GM12875 (cell line): ENCODE measurements around the gene TMEM132D.

ENCODE experiments used
- H3K4me3 ChIP-seq: one replicate; pipeline ENCODE4 v1.5.1; 2011; ENCODE audit warnings: low read depth, low read length, control low read depth
- TF ChIP-seq, protein P1 (sequence below): IDR thresholded peaks from 2 replicates; pipeline ENCODE4 v1.5.1; 2011; ENCODE audit warnings: low read depth, mild to moderate bottlenecking, control low read depth, inconsistent platforms, low read length, moderate library complexity, borderline replicate concordance; ENCODE audit not compliant: insufficient read depth

Gene TMEM132D

DNA sequence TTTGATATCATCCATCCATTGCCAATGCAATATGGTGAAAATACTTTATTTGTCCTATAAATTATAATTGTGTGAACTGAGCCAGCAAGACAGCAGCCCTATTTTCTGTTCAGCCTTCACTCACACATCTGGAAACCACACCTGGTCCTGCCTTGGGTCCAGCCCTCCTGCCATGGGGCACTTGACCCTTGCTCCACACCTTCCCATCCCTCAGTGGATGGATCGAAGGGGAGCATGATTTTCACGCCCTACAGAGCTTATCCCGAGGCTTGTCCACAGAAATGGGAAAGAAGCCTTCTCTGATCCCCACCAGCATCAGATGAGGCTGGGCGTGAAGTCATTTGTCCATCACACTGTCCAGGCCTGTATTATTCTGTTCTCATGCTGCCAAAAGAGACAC, 10.1 kb downstream of the TMEM132D start:
- TF ChIP-seq, protein P1, sequence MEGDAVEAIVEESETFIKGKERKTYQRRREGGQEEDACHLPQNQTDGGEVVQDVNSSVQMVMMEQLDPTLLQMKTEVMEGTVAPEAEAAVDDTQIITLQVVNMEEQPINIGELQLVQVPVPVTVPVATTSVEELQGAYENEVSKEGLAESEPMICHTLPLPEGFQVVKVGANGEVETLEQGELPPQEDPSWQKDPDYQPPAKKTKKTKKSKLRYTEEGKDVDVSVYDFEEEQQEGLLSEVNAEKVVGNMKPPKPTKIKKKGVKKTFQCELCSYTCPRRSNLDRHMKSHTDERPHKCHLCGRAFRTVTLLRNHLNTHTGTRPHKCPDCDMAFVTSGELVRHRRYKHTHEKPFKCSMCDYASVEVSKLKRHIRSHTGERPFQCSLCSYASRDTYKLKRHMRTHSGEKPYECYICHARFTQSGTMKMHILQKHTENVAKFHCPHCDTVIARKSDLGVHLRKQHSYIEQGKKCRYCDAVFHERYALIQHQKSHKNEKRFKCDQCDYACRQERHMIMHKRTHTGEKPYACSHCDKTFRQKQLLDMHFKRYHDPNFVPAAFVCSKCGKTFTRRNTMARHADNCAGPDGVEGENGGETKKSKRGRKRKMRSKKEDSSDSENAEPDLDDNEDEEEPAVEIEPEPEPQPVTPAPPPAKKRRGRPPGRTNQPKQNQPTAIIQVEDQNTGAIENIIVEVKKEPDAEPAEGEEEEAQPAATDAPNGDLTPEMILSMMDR = no peak
- H3K4me3 ChIP-seq = no peak overlapping the region

DNA sequence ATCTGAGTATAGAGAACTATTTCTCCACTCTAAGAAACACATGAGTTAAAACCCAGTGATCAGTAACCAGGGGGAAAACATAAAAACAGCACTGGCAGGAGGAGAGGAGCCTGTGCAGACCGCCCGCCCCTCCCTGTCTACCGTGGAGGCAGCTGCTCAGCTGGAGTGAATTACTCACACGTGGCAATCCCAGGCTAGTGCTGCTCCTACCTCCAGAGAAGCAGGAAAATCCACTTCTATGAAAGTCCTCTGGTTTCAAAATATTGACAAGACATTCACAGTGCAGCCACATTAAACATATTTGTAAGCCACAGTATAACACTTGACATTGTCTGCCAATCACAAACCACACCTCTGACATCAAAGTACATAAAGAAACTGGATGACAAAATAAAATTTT, 16.7 kb downstream of the TMEM132D start:
- no peak overlapping the region for H3K4me3 ChIP-seq
- TF ChIP-seq, protein P1 = no peak

- TF ChIP-seq, protein P1 = no peak
- no peak overlapping the region for H3K4me3 ChIP-seq
Measured at GRCh38 chr12:129886541-129886940, 17.3 kb downstream of the TMEM132D start.

- H3K4me3 ChIP-seq = no peak overlapping the region
- TF ChIP-seq, protein P1 = no peak
Measured at GRCh38 chr12:129885287-129885686, 18.5 kb downstream of the TMEM132D start.

GRCh38 chr12:129877411-129877810, 26.4 kb downstream of the TMEM132D start:
- H3K4me3 ChIP-seq = no peak overlapping the region
- TF ChIP-seq, protein P1 = no peak

DNA sequence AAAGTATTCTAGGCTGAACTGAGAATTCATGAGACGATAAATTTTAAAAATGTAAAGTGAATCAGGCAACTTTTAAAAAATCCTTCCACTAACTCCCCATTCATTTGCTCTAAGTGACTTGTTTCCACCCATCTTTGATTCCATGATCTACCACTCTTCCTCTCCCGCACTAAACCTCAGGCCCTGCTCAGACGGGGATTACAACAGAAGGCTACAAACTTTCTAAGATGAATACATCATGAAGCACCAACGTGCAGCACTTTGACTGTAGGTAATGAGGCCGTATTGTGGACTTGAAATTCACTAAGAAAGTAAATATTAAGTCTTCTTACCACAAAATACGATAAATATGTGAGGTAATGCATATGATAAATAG, 30.0 kb downstream of the TMEM132D start:
- TF ChIP-seq, protein P1 = no peak
- H3K4me3 ChIP-seq = no peak overlapping the region

DNA sequence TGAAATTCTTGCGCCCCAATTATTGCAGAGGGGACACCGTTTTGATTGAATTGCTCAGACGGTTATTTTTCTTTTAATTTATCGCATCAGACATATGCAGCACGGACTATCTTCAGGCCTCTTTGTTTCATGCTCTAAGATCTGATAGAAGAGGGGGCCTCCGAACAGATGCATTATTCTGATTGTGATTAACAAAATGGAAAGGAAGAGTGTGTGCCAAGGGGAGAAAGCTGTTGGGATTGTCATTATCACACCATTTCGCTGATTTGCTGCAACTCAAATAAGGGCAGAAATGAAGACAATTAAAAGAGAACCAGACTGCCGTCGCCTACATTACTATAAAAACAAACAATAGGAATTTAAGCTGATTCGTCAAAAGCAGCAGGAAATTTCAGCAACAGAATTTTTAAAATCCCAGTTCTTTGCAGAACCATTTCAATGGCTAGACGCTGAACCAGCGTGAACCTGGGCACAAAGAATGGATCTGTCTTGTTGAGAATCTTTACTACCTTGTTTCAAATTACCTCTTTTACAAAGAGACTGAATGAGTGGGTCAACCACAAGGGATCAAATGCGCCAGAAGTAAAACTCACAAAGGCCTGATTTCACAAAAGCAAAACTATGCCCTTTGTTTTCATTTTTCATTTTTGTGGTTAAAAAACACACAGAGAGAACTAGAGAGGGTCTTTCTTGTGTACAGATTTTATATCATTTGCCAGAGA, 30.6 kb downstream of the TMEM132D start:
- no peak overlapping the region for H3K4me3 ChIP-seq
- TF ChIP-seq, protein P1 = no peak
